ENCODE data around the gene ZXDC.

The ZXDC gene

GRCh38 chr3:126503701-126504100 lies 28.0 kb upstream of the ZXDC start:
- Histone ChIP-seq H3K9me3 (ENCODE audit: severe bottlenecking) (no peaks in the 10 kb centered on the region), H3K27ac (no peak overlapping the region), H3K36me3 (no peaks in the 10 kb centered on the region), H3K27me3 (ENCODE audit: insufficient read depth, low read depth, severe bottlenecking) (no peaks in the 10 kb centered on the region), H3K4me3 (ENCODE audit: low read depth, low read length) (no peak overlapping the region)
- TF ChIP-seq, protein P1, sequence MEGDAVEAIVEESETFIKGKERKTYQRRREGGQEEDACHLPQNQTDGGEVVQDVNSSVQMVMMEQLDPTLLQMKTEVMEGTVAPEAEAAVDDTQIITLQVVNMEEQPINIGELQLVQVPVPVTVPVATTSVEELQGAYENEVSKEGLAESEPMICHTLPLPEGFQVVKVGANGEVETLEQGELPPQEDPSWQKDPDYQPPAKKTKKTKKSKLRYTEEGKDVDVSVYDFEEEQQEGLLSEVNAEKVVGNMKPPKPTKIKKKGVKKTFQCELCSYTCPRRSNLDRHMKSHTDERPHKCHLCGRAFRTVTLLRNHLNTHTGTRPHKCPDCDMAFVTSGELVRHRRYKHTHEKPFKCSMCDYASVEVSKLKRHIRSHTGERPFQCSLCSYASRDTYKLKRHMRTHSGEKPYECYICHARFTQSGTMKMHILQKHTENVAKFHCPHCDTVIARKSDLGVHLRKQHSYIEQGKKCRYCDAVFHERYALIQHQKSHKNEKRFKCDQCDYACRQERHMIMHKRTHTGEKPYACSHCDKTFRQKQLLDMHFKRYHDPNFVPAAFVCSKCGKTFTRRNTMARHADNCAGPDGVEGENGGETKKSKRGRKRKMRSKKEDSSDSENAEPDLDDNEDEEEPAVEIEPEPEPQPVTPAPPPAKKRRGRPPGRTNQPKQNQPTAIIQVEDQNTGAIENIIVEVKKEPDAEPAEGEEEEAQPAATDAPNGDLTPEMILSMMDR (IDR thresholded peaks at IDR 0.05; ENCODE audit: low read depth, low read length), result no peak
- DNase-seq, result no peak

- Histone ChIP-seq H3K9me3 (ENCODE audit: severe bottlenecking) (no peaks in the 10 kb centered on the region), H3K4me3 (ENCODE audit: low read depth, low read length) (no peak overlapping the region), H3K36me3 (no peaks in the 10 kb centered on the region), H3K27ac (no peak overlapping the region), H3K27me3 (ENCODE audit: insufficient read depth, low read depth, severe bottlenecking) (no peaks in the 10 kb centered on the region)
- TF ChIP-seq, protein P1 (IDR thresholded peaks at IDR 0.05; ENCODE audit: low read depth, low read length), result no peak
- DNase-seq, result no peak
These were observed 27.0 kb upstream of the ZXDC start for GRCh38 chr3:126502656-126503055.

GRCh38 chr3:126501736-126502135 lies 26.0 kb upstream of the ZXDC start:
- no peaks in the 10 kb centered on the region for H3K27me3 ChIP-seq (ENCODE audit: insufficient read depth, low read depth, severe bottlenecking)
- no peaks in the 10 kb centered on the region for H3K36me3 ChIP-seq
- no peak for DNase-seq
- no peaks in the 10 kb centered on the region for H3K9me3 ChIP-seq (ENCODE audit: severe bottlenecking)
- no peak overlapping the region for H3K4me3 ChIP-seq (ENCODE audit: low read depth, low read length)
- TF ChIP-seq, protein P1 (IDR thresholded peaks at IDR 0.05; ENCODE audit: low read depth, low read length), result no peak
- H3K27ac ChIP-seq, result no peak overlapping the region

DNA sequence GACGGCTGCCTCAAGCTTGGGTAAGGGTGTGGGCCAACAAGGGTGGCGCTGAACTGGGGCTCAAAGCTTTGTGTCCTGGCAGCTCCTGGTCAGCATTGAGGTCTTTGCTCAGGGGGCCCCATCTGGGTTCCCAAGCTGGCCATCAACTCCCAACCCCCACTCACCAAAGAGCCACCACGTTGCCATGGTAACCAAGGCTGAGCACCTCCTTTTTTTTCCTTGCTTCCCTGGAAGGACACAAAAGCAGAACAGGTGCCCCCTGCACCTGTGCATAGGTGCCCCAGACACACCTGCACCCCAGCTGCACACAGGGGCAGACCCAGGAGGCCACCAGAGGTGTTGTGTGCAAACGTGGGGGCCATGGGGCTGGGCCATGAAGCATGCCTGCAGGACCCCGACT lies 25.4 kb upstream of the ZXDC start:
- TF ChIP-seq, protein P1 (IDR thresholded peaks at IDR 0.05; ENCODE audit: low read depth, low read length), result no peak
- Histone ChIP-seq H3K27ac (no peak overlapping the region), H3K4me3 (ENCODE audit: low read depth, low read length) (no peak overlapping the region)

GRCh38 chr3:126500016-126500415 lies 24.3 kb upstream of the ZXDC start:
- H3K9me3 ChIP-seq (ENCODE audit: severe bottlenecking), result no peaks in the 10 kb centered on the region
- no peak overlapping the region for H3K27ac ChIP-seq
- no peak for DNase-seq
- no peak overlapping the region for H3K4me3 ChIP-seq (ENCODE audit: low read depth, low read length)
- H3K36me3 ChIP-seq, result no peaks in the 10 kb centered on the region
- TF ChIP-seq, protein P1 (IDR thresholded peaks at IDR 0.05; ENCODE audit: low read depth, low read length), result no peak
- no peaks in the 10 kb centered on the region for H3K27me3 ChIP-seq (ENCODE audit: insufficient read depth, low read depth, severe bottlenecking)

More for the DNA sequence above, 25.4 kb upstream of the ZXDC start:
- H3K9me3 ChIP-seq (ENCODE audit: severe bottlenecking), result no peaks in the 10 kb centered on the region
- H3K27me3 ChIP-seq (ENCODE audit: insufficient read depth, low read depth, severe bottlenecking), result no peaks in the 10 kb centered on the region
- H3K36me3 ChIP-seq, result no peaks in the 10 kb centered on the region
- no peak for DNase-seq

GRCh38 chr3:126499401-126499800 lies 23.7 kb upstream of the ZXDC start:
- DNase-seq, result no peak
- Histone ChIP-seq H3K27ac (no peak overlapping the region), H3K27me3 (ENCODE audit: insufficient read depth, low read depth, severe bottlenecking) (no peaks in the 10 kb centered on the region), H3K4me3 (ENCODE audit: low read depth, low read length) (no peak overlapping the region), H3K36me3 (no peaks in the 10 kb centered on the region), H3K9me3 (ENCODE audit: severe bottlenecking) (no peaks in the 10 kb centered on the region)
- TF ChIP-seq, protein P1 (IDR thresholded peaks at IDR 0.05; ENCODE audit: low read depth, low read length), result no peak
